Pons (tissue), 1 donor: ENCODE data around the gene INF2.

Experiments used
- DNase-seq: peaks from one replicate; pipeline ENCODE4 v3.0.0-alpha.2; 2016; ENCODE audit warnings: low spot score

INF2 gene

DNA sequence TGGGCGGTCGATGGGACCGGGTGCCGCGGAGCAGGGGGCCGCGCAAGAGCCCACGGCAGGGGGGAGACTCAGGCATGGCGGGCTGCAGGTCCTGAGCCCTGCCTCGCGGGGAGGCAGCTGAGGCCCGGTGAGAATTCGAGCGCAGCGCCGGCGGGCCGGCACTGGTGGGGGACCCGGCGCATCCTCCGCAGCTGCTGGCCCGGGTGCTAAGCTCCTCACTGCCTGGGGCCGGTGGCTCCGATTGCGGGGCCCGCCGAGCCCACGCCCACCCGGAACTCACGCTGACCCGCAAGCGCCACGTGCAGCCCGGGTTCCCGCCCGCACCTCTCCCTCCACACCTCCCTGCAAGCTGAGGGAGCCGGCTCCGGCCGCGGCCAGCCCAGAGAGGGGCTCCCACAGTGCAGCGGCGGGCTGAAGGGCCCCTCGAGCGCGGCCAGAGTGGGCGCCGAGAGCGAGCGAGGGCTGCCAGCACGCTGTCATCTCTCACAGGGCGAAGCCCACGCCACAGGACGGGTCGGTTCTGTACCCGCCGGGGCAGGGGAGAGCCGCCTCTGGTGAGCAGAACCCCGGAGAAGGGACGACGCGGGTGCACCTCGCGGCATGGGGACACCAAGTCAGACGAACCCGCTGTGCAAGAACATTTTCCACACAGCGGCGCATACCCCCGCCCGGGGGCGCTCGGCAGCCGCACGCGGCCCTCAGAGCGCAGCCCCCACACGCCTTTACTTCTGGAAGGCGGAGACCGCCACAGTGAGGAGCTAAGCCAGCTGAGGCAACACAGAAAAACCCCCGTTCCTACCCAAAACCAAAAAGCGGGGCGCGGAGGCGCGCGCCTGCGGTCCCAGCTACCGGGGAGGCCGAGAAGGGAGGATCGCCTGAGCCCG lies 62.4 kb downstream of the INF2 start:
- DNase-seq = no peak

DNA sequence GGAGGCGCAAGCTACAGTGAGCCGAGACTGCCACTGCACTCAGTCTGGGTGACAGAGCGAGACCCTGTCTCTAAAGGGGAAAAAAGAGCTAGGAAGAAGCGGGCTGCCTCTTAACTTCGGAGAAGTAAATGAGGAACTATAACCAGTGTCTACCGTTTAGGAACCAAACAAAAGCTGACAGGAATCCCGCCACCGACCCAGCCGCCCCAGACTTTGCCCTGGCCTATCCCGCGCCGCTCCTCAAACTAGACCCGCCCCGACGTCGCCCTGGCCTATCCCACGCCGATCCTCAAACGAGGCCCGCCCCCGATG lies 63.0 kb downstream of the INF2 start:
- DNase-seq = no peak

DNA sequence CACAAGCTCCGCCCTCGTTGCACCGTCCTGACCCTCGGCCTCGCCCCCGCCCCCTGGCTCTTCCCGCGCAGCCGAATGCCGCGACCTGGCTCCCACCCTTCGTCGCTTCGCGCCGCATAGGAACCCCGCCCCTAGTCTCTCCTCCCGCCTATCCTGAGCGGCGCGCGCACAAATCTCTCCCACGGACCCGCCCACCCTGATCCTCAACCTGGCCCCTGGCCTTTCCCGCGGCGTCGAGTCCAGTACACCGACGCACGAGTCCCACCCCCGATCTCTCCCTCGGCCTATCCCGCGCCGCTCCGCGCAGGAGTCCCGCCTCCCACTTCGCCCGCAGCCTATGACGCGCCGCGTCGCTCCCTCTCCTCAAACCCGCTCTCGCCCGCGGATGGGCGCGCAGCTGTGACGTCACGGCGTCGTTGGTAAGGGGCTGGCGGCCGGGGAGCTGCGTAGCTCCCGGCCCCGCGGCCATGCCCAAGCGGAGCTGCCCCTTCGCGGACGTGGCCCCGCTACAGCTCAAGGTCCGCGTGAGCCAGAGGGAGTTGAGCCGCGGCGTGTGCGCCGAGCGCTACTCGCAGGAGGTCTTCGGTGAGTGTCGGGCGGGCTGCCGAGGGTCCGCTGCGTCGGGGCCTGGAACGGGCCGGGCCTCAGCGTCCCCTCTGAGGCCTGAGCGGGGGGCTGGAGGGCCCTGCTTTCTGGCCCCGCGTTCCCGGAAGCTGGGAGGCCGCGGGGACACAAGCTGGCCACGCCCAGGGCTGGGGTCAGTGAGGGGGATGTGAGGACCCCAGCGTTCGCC lies 63.5 kb downstream of the INF2 start, which contains the start of gene SIVA1:
Gene SIVA1 (plus strand): TSS at position 413 of the 793 bp plus-strand sequence. CDS start 55 bp downstream, at position 468.
- DNase-seq = peak; percentile 98

DNA sequence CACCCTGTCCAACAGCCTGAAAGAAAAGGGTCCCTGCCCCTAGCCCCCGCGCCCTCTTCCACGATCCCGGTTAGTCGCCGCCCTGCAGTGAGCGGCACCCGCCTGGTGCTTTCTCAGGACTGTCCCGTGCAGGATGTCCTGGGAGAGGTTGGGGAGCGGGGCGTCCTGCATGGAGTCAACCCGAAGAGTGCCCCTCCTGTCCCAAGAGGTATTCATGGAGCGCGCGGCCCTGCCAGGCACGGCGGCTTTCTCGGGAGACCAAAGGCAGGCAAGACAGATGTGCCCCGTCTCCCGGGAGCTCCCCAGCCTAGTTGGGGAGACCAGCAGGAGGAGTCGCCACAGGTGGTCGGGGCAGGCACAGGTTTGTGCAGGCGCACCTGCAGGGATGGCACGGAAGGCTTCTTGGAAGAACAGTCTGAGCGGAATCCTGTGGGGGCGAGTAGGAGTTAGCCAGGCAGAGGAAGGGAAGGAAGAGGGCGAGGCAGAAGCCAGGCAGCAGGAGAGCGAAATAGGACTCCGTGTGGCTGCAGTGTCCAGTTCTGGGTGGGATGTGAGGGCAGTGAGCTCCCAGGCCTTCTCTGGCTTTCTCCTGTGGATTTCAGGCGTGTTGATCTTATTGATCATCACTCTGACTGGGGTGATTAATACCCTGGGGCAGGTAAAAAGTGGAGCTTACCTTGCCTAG lies 64.3 kb downstream of the INF2 start:
- no peak for DNase-seq

DNA sequence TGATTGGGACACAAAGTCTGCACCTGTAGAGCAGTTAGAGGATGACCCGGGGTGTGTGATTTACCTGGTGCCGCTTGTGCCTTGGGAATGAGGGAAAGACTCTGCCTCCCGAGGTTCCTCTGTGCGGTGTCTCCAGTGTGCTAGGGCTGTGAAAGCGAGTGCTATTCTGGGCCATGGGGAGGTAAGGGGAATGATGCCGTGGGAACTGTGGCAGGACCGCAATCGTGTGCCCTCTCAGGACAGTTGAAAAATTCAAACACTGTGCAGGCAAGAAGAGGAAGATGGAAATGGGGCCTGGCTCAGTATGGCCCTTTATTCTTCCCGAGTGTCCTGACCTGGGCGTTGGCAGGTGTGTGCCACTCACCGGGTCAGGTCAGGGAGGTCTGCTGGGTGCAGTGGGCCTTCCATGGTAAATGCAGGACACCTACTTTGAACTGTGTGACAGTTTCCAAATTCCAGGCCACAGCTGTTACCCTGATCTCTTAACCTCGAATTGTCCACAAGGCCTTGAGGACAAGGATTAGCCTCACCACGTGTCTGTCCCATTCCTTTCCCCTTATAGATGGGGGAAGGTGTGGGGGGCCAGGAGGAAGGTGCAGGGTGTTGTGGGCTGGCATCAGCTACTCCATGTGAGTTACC lies 64.9 kb downstream of the INF2 start:
- no peak for DNase-seq

DNA sequence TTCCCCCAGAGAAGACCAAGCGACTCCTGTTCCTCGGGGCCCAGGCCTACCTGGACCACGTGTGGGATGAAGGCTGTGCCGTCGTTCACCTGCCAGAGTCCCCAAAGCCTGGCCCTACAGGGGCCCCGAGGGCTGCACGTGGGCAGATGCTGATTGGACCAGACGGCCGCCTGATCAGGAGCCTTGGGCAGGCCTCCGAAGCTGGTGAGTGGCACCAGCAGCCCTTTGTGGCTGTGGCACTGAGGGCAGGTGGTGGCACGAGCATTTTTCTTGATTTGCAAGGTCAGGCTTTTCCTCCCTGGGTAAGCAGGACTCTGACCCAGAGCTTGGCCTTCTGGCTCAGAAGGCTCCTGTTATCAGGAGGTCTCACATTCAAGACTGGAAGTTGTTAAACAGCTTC lies 66.2 kb downstream of the INF2 start:
- DNase-seq = no peak

DNA sequence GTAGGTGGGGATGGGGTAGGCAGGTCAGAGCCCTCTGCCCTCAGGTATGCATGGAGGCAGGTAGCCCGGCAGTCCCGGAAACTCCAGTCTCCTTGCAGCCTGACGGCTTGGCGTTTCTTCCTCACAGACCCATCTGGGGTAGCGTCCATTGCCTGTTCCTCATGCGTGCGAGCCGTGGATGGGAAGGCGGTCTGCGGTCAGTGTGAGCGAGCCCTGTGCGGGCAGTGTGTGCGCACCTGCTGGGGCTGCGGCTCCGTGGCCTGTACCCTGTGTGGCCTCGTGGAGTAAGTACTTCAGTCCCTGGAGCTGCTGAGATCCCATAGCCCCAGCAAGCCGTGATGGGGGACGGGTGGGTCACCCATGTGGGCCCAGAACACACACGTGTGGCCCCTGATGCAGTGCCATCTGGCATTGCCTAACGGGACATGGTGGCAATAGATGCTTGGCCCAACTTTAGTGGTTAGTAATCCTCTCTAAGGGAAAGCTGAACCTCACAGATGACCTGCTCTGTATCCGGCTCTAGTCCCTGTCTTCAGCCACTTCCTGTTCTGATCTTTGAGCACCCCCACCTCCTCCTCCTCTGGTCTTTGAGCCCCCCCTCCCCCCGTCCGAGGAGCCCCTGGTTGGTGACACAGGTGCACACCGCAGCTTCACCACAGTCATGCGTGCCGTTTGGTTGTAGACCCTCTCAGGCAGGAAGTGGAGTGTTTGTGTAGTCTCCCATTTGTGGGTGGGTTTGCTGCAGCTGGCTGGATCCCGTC lies 67.2 kb downstream of the INF2 start:
- DNase-seq = no peak

DNA sequence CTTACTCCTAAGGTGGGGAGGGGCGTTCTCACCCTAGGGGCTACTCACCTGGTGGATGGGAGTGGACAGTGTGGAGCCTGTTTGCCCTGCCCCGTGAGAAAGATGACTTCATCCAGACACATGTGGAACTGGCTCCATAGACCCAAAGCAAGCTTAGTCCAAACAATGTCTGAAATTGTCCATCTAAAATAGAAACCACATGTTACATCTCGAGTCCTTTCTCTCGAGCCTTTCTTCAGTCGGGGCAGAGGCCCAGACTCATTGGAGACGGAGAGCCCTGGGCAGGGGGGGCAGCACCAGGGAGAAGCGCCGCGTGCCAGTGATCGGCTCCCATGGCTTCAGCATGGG lies 67.8 kb downstream of the INF2 start:
- DNase-seq = no peak

DNA sequence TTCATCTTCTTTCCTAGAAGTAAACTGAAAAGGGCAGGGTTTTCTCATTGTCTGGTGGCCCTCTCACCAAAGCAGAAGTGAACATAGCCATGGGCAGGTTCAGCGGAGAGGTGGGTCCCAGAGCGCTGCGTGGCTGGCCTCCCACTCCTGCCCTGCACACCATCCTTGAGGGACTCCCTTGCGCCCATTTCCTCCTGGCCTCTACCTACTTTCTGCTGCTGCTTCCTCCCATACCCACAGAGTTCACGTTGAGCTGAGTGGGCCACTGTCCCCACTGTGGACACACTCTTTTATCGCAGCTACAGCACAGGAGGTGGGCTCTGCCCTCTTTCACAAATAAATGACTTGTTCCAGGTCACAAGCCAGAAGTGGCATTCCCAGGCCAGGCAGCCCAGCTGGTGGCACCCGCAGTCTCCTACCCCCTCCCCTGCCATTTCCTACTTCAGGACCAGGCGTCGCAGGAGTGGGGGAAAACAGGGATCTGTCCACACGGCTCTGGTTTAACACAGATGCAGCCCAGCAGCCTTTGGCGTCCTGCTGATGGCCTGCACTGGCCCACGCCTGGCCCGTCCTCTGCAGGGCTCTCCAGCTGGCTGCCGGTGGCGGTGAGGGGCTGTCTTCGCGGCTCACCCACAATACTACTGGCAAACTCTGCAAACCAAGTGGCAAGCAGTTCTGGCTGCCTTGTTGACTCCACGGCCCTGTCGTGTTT lies 68.4 kb downstream of the INF2 start:
- DNase-seq = no peak

DNA sequence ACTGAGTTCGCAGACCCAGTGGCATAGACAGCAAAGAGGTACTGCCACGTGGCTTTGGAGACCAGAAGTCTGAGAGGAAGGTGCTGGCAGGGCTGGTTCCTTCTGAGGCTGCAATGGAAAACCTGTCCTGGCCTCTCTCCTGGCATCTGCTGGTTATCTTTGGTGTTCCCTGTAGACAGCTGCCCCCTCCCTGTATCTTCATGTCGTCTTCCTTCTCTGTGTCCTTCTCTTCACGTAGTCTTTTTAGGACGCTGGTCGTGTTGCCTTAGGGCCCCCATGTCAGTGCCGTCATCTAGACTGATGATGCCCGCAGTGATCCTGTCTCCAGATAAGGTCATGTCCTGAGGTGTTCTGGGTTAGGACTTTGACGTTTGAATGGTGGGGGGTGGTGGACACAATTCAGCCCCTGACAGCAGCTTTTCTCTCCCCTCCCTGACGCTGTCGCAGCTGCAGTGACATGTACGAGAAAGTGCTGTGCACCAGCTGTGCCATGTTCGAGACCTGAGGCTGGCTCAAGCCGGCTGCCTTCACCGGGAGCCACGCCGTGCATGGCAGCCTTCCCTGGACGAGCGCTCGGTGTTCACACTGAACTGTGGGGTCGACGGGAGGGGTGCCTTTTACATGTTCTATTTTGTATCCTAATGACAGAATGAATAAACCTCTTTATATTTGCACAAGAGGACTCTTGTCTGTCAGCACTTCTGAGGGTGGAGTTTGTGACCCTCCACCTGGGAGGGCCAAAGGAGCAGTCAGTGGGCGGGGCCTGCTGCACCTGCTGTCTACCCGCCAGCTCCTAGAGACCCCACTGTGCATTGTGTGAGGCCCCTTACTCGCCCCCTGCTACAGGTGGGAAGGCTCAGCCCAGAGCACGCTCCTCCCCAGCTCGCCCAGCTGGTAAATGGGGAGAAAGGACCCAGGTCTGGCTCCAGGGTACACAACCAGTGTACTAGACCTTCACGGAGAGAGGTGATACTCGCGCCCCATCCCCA lies 69.9 kb downstream of the INF2 start:
- DNase-seq = no peak

DNA sequence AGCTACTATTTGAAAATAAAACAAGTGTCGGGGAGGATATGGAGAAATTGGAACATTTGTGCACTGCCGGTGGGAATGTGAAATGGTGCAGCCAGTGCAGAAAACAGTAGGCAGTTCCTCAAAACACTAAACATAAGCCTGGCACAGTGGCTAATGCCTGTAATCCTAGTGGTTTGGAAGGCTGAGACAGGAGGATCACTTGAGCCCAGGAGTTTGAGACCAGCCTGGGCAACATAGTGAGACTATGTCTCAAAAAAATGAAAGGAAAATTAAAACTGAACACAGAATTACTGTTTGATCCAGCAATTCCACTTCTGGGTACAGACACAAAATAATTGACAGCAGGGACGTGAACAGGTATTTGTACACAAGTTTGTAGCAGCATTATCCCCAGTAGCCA lies 76.1 kb downstream of the INF2 start:
- DNase-seq = no peak

DNA sequence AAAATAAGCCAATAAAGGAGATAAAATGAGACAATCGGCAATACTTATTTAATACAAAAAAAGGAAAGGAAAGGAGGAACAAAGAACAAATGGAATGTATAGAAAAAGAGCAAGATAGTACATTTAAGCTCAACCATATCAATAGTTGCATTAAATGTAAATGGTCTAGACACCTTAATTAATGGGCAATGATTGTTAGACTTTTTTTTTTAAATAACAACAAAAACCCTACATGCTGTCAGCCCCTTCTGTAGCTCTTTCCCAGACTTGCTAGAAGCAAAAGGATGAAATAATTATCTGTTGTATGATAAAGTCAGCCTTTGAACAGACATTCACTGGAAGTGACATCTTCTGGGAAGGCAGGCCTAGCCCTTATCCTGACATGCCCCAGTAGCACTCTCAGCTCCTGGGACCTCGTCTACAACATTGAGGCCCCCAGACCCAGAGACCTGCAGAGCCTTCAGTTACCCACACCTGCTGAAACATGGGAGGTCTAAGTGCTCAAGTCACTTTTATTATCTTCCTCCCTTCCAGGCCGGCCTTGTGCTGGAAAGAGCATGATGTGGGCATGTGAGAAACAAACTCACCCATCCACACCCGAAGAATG lies 76.9 kb downstream of the INF2 start:
- DNase-seq = no peak

DNA sequence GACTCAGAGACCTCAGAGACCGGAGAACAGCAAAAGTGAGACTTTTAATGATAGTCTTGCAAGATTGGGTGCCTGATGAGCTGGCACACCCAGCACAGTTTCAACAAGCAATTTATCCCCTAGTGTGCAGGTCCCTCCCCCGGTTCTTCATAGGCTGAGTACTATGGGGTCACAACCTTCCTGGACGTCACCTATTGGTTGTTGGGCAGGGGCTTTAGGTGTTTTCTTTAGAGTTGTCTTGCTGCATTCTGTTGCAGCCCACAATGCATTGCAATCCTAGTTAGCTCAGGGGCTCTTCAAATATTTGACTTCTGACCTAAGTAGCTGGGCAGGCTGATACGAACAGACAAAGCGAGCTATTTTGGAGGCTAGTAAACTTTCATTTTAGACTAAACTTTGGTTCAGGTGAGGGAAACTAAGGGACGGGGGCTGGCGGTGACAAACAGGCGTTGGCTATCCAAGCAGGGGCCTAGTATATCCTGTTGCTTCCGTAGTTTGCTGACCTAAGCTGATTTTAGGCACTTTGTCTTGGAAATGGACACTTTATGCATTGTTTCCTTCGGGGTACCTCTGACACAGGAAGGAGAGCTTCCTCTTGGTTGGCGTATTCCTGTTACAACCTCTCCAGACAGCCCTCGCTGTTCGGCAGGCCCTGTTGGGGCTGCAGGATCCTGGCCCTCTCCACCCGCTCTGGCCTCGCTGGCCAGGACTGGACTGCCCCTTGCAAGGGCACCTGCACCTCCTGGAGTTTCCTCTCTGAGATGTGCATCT lies 77.6 kb downstream of the INF2 start:
- no peak for DNase-seq

DNA sequence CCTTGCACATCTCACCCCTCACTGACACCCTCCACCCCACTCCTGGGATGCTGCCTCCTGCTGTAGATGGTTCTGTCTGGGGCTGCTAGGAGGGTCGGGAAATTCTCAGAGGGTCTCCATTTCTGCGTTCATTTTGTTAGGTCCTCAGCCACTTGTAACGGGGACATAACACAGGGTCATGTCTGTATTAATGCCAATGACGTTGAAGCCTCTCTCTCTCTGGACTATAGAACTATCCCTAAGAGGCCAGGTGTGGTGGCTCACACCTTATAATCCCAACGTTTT lies 78.2 kb downstream of the INF2 start:
- no peak for DNase-seq

DNA sequence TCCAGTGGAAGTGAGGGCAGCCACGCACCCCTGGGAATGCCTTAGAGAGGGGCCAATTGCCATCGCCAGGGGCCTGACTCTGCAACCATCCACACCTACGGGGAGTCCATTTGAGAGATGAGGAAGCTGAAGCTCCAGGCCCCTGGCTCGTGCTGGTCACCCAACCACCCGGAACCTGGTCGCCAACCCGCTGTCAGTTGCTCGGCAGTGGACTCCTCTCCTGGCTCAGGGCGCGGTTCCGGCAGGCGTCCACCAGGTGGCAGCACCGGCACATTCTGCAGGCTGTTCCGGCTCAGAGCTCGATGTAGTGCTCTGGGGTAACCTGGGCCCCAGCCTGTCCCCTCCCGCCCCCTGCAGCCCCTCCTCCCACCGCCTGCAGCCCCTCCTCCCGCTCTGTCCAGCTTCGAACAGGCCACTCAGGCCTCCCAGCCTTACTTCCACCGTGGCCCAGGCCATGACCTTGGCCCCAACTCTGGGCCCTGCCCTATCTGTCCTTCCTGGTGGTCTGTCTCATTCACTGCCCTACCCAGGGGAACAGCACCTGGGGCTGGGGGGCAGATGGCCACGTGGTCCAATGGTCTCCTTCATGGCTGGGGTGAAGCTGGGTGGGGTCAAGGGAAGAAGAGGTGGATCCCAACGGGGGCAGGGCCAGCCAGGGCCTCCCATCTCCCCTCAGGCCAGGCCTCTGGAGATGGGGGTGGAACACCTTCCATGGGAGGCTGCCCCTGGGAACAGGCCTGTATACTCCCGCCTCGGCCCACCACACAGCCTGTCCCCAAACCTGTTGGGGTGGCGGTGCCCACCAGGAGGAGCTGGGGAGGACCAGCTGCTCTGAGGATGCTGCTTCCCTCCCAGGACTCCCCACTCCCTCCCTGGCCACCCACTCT lies 79.3 kb downstream of the INF2 start:
- DNase-seq = peak; percentile 66

DNA sequence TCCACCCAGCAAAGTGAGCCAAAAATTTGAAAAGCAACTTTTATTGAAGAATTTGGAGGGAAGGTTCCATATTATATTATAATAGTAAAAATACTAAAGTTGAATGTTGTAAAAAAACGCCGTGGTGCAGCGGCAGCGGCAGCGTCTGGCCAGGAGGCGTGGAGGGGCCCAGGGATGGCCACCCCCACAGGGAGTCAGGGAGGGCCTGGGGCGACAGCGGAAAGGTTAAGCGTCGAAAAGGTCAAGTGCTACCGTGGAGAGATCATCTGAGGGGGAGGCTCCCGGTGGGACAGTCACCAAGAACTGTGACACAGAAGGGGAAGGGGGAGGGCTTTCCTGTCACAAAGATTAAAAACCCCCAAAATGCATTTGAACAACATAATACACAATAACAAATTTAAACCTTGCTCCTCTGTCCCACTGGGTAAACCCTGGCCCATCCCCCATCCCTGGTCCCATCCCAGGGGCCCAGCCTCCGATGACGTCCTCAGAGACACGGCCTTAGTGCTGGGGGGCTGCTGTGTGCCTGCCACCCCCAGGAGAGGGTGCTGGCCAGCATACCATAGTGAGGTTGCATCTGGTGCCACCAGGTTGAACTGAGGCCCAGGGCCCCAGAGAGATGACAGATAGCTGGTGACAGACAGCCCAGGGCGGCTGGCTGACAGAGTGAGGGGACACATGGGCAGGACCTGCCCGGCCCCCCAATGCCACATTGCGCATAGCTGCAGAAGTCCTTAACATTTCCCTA lies 80.1 kb downstream of the INF2 start:
- DNase-seq = no peak

DNA sequence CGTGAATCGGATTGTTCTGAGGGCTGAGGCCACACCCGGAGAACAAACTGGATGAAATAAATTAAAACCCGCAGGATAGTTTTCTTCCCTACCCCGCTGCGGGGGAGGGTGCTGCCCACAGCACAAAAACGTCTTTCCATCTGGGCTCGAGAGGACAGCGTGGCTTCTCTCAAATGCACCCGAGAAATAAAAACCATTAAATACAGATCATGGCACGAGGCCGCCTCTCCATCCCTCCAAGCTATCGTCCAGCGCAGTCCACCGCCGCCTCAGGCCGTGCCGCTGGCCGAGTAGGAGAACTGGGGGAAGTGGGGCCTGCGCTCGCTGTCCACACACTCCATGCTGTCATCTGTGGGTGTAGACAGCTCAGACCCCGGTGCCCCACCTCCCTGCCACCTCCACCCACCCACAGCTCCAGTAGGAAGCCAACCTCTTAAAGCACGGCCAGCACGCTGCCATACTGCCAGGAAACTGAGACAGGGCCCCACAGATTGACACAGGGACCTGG lies 80.7 kb downstream of the INF2 start:
- no peak for DNase-seq
